ENCODE measurements around the gene FXYD2.
A peak's percentile ranks its signal among the peaks of the same experiment; 100 is the strongest.
"Not testable (repeated sequence)": the region's sequence is repeated elsewhere in the genome, so short reads cannot be mapped to it uniquely, and the experiment has no call there.

FXYD2 gene

DNA sequence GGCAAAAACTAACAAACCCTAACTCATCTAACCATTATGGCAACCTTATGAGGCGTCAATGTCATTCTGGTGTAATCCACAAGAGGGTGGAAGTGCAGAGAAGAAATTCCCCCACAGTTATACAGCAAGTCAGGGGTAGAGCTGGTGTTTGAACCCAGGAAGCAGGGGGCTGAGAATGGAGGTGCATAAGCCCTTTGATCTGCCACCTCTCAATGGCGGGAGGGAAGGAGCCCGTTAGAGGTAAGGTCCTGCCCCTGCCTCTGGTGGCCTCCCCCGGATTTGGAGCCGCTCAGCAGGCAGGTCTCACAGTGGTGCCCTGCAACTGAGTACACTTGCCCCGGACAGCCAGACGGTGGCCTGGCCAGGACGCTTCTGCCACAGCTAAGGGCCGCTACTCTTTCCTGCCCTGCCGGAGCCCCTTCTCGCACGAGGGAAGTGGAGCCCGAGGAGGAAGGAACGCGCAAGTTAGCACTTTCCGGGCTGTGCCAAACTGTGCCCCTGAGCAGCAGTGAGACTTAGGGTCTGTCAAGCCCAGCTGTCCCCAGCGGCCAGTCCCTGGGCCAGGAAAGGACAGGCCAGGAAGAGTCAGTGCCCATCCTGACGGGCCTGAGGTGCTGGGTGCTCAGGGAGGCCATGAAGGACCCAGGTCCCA lies 1.1 kb downstream of the FXYD2 start:
- DNase-seq (ENCODE audit: low read depth, low spot score), result no peak
- no peak overlapping the region for H3K27ac ChIP-seq

DNA sequence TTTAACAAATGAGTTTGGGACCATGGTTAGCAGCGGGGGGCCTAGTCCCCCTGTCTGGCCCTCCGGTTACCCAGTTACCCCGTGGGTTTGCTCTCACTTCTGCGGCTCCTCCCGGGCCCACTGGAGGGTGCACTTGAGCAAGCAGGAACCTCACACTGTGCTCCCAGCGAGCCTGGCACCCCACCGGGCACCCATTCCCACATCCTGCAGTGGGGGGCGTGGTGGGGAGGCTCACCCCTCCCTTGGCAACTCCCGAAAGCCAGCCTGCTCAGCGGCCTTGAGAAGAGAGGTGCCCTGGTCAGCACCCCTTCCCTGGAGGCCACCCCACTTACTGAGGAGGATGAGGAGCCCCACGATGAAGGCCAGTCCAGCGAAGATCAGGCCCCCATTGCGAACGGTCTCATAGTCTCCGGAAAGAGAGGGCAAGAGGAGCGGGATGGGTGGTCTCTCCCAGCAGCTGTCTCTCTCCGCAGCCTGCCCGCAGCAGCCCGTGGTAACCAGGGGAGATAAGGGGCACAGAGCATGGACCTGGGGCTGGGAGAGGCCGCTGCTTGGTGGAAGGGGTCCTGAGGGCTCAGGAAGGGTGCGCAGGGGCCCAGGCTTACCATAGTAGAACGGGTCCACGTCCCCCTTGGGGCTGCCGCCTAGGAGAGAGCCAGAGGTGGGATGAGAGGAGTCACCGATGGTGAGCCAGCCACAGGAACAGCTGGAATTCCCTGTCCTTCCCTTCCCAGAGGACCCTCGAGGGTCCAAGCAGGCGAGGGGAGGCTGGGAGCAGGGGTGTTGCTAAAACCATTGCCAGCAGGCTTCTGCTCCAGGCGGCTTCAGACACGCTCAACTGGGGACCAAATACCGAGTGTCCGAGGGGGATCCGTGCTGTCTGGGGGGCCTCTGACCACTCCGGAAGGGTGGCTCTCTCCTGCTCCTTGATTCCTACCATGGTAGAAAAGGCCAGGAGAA lies 2.2 kb downstream of the FXYD2 start:
- DNase-seq (ENCODE audit: low read depth, low spot score), result no peak
- no peak overlapping the region for H3K27ac ChIP-seq

DNA sequence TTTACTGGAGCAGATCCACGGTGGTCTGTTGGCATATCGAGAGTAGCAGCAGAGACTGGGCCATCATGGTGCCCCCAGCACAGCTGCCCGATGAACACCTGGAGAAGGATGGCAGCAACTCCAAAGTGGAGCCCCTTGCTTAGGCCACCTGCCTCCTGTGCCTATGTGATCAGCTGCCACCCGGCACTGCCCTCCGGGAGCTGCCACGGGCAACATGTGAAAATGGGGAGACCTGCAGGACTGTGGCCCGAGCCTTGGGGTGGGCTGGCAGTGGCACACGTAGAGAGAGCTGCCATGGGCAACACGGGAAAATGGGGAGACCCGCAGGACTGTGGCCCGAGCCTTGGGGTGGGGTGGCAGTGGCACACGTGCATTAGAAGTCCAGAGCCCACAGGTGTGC lies 3.1 kb downstream of the FXYD2 start:
- H3K27ac ChIP-seq, result no peak overlapping the region
- DNase-seq (ENCODE audit: low read depth, low spot score), result no peak

DNA sequence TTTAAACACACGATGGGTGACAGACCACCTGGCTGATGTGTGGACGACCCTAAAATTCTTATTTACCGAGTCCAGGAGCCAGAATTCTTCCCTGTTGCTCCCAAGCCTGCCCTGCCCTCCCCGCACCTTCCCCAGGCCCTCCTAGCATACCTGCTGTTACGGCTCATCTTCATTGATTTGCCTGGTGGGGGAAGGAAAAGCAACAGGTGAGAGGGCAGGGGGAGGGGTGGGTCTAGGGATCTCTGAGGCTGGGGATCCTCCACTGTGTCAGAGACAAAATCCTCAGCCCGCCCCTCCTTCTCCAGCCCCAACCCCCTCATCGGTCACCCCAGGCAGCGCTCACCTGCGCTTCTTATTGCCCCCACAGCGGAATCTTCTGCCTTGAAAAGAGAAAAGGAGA lies 4.0 kb downstream of the FXYD2 start:
- H3K27ac ChIP-seq, result no peak overlapping the region
- no peak for DNase-seq (ENCODE audit: low read depth, low spot score)

DNA sequence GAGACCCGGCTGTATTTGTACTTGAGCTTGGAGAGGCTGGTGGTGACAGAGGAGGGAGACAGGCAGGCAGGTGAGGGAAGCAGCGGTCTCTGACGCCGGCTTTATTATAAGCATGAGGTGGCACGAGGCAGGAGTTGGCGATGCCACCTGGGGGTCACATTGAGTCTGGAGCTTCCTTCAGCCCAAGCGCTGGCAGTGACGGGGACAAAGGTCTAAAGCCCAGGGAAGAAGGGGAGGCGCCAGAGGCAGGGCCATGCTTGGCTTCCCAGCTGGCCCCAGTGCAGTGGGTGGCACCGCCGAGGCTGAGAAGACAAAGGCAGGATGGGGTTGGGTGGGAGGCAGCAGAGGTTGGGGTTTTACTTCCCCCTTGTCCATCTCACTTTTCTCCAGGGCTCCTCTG lies 4.5 kb downstream of the FXYD2 start:
- DNase-seq (ENCODE audit: low read depth, low spot score), result no peak

DNA sequence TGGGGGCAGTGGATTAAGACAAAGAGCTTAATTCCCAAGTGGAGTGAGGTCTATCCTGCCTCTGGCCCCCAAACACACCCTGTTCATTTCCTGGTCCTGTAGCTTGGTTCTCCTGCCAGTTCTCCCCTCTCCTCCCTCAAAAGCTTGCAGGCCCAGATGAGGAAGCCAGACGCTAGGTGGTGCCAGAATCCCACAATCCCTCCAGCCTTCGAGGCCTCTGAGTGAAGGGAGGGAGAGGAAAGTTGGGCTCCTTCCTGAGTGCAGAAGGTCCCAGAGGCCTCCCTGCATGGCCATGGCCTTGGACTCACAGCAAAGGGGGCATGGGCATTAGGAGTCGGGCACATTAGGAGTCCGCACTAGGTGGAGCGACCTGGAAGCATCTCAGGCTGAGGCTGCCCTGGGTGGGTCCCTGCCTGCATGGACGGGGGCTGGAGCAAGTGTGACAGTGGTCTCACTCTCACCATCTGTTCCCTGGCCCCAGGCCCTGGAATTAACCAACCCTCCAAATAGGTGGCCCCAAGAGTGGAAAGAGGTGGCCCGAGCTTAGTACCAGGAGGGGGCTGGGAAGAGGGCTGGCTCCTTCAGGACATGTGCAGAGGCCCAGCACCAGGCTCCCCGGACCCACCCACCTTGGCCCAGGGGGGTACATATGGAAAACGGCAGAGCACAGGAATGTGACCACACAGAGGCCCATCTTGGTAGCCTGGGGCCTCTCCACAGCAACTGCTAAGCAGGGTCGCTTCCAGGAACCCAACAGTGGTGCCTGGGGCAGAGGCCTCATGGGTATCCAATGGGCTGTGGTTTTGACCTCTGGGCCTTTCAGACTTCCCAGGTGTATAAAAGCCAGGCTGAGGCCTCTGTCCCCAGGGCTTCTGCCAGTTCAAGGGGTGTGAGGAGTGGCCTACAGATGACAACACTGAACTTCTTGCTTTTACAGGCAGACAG lies 5.2 kb downstream of the FXYD2 start:
- no peak for DNase-seq (ENCODE audit: low read depth, low spot score)
- H3K27ac ChIP-seq, result no peak overlapping the region

More for the DNA sequence above, 4.5 kb downstream of the FXYD2 start:
- H3K27ac ChIP-seq, result no peak overlapping the region

DNA sequence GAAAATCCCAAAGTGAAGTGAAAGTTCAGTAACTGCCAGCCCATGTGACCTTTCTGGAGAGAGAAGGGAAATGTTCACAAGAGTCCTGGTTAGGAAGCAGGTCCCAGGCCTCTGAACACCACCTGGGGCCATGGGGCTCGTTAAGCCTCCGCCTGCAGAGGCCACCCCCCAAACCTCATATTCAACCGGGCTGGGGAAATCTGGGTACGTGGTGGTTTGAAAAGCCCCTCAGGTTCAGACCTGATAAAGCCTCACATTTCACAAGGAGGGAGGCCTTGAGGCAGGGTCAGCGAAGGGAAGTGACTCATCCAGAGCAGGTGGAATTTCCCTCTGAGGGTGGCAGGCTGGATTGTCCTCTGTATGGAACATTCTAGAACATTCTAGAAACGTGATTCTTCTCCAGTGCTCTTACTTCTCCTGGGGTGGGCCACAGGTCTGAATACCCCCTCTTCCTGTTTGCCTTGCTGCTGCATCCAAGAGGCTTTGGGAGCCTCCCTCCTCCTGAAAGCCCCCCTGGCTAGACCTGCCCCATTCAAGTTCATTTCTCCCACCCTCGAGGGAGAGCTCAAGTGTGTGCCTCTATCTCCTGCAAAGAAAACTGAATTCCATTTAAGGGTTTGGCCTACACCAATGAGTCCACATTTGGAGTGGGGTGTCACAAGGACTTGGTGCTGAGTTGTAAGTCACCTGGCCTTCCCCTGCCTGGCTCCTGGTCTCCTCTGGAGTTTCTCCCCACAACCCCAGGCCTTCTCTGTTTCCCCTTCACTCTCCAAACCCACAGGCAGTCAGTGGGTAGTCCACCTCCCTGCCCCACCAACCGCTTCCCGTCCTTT lies 6.3 kb downstream of the FXYD2 start:
- peak overlapping the region; percentile 39 for H3K27ac ChIP-seq
- no peak for DNase-seq (ENCODE audit: low read depth, low spot score)

DNA sequence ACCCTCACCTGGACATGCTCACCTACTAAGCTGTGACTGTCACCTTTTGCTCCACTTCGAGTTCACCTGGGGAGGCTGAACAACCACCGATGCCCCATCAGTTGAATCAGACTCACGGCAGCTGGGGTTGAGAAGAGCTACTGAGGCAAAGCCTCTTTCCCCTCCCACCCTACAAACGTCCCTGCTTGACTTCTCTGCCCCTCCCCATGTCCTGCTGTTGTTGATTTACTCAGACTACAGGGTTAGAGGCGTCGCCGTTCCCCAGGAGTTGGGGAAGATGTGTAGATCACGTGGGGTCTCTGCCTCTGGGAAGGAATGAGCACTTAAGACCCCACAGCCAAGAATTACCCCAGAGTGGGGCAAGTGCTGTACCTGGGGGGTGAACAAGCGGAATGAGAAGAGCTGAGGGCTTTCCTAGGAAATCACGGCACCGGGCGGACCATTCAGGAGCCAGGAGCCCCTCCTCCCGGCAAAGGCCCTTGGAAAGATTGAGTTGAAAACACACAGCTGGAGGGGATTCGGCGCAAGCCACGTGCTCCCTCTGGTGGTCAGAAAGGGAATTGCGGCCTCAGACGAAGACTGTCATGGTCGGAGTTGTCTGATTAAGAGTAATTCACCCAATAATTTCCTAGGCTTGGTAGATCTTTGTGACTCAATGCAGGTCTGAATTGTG lies 7.0 kb downstream of the FXYD2 start:
- no peak for DNase-seq (ENCODE audit: low read depth, low spot score)
- peak overlapping the region; percentile 39 for H3K27ac ChIP-seq

DNA sequence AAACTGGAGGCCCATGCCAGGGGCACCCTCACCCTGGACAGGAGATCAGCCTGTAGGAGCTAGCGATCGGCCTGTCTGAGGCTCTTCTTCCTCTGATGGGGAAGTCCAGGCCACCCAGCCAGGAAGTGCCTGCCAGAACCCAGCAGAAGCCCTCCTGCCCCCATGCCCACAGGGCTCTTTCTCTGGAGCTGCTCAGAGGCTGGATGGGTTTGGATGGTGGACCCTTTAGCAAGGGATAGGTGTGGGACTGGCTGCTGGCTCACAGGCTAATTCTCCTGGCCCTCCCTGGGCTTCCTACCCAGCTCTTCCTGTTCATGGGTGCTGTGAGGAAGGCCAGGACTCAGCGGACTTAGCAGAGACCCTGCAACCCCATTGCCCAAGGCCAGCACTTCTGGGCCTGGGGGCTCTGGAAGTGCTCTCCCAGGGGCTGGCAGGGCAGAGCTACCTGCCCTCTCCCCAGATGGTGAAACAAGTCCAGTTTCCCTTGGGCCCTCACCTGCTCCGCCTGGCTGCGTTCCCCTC lies 7.6 kb downstream of the FXYD2 start:
- no peak for DNase-seq (ENCODE audit: low read depth, low spot score)

DNA sequence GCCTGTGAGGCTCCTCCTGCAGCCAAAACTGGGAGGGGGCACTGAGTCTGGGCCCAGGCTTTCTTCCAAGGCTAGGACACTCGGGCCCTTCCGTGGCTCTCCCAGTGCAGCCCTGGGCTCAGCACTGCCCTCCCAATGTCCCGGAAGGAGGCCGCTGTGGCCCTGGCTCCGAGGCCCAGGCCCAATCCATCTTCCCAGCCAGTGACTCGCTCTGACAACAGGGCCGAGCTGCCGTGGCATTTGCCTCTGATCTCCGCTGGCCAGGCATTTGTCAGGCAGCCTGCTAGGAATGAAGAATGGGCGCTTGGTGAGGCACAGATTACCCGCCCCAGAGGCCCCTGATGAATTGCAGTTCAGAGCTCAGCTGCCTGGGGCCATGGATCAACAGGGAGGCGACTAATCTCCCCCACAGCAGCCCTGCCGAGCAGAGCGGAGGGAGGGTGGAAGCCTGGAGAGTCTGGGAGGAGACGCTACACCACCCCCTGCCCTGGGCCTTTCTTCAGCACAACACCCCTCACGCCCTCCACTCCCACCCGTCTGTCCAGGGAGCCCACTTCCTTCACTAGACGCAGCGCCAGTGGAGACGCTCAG lies 8.3 kb downstream of the FXYD2 start:
- no peak for DNase-seq (ENCODE audit: low read depth, low spot score)
- H3K27ac ChIP-seq, result no peak overlapping the region

More for the DNA sequence above, 7.6 kb downstream of the FXYD2 start:
- H3K27ac ChIP-seq, result no peak overlapping the region

DNA sequence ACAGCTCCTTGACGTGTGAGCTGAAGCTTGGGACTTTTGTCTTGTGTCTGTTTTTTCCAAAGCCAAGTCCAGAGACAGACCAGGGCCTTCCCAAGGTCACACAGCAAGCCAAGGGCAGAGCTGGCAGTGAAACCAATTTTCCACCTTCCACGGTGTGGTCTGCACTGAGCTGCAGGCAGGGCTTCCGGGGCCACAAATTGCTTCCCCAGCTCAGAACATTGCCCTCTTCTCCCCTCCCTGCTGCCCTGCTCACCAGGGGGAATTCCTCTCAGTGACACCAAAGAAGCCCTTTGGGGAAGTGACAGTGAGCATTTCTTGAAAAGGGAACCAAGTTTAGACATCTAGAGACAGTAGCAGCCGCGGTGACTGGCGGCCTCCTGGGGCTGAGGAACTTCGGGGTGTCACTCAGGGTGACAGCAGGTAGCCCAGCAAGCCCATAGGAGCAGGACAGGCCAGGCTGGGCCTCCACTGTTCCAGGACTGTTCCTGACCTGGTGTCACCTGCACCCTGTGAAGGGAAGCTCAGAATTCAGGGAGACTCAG lies 9.2 kb downstream of the FXYD2 start:
- no peak overlapping the region for H3K27ac ChIP-seq
- DNase-seq (ENCODE audit: low read depth, low spot score), result no peak

DNA sequence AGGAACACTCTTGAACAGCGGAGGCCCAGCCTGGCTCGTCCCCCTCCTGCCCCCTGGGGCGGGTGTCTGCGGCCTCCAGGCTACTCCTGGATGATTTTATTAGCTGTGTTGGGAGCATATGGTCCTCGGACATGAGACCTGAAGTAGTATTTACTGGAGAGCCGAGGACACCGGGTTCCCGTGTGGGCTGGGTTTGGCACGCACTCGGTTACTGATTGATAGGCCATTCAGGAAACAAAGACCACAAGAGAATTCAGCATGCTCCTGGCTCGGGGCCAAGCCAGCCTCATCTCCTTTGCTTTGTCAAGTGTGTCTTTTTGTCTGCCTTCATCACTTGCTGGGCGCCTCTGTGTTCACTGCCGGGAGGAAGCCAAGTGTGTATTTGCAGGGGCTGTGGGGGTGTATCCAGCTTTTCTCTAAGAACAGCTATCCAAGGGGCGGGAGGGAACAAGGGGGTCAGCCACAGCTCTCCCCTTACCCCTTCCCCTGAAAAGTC lies 9.7 kb downstream of the FXYD2 start:
- DNase-seq (ENCODE audit: low read depth, low spot score), result no peak
- no peak overlapping the region for H3K27ac ChIP-seq

DNA sequence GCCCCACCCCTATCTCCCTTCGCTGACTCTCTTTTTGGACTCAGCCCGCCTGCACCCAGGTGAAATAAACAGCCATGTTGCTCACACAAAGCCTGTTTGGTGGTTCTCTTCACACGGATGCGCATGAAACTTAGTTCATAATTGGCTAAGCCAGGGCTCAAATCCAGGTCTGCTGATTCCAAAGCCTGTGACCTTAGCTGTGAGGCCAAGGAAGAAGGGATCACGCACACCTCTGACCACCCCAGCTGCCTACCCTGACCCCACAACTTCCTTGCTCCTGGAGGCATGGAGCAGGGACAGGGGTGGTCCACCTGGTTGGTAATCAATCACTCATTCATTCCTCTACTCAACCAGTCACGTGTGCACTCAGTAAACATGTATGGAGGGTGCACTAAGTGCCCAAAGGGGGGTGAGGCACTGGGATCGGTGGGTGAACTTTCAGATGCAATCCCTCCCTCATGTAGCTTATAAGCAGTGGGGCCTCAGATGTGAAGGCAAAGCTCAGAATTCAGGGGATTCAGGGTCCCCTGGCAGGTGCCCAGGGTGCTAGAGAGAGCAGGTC lies 10.3 kb downstream of the FXYD2 start:
- DNase-seq (ENCODE audit: low read depth, low spot score), result no peak

DNA sequence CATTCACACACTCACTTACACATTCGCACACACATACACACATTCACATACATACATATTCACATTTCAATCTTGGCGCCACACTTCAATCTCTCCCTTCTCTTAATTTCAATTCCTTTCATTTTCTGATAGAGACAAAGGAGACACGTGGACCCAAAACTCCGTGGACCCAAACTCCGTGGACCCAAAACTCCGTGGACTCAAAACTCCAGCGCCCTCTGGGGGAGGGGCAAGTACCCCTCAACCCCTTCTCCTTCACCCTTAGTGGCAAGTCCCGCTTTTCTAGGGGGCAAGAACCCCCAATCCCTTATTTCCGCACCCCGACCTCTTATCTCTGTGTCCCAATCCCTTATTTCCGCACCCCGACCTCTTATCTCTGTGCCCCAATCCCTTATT lies 14.5 kb downstream of the FXYD2 start:
- not testable (repeated sequence) for DNase-seq (ENCODE audit: low read depth, low spot score); H3K27ac ChIP-seq

More for the DNA sequence above, 10.3 kb downstream of the FXYD2 start:
- H3K27ac ChIP-seq, result no peak overlapping the region

DNA sequence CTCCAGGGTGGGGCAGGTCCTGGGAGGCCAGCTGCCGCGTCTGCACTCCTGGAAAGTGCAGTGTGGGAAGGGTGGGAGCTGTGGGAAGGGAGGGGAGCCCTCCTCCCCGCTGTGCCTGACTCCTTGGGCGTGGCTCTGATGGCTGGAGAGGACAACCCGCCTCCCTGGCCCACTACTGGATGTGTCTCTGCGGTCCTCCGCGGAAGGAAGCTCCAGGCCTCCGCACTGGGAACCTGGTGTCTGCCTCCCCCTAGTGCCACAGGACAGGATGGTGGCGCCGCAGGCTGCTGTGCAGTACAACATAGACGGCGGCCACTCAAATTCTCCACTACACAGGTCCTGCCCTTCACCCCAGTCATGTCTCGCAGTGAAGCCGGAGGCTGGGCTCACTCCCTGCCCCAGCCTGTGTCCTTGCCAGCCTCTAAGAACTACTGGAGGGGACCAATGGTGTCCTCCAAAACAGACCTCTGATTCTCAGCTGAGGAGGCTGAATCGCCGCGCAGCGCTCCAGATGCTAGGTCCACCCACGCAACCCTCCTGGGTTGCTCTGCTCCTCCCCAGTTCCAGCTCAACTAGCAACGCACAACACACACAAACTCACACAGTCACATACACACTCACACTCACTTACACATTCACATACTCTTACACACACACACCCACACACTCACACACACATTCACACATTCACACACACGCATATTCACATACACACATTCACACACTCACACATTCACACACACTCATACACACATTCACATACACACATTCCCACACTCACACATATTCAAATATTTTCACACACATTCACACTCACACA lies 15.1 kb downstream of the FXYD2 start:
- no peak for DNase-seq (ENCODE audit: low read depth, low spot score)
- no peak overlapping the region for H3K27ac ChIP-seq

DNA sequence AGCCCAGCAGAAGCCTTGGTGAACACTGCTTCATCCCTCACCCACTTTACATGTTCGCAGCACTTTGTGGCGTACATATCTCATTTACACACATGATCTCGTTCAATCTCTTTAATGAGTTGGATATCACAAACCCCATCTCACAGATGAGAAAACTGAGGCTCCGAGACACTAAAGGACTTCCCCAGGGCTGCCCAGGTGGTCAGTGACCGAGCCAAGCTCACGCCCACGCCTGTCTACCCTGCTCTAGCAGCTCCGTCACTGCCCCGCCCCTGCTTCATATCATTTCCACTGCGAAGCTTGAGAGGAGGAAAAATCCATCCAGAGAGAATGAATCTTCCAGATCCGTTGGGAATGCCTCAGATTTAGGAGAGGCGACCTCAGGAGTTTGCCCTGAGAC lies 15.8 kb downstream of the FXYD2 start:
- no peak overlapping the region for H3K27ac ChIP-seq
- no peak for DNase-seq (ENCODE audit: low read depth, low spot score)

All from epithelial cell of prostate (primary cell).